Natural killer cell (primary cell): Measurements from ENCODE around the gene GBP2. TPM values are rescaled to one million over a fixed set of nuclear protein-coding genes. Genes with fewer than 3 reads are reported as not detected.

ENCODE experiments used
- ATAC-seq, 3 donors: fragments of 150-1000 bp in 2 of 3; fragments of 200-7000 bp in 1 of 3; cut with Tn5 transposase; 1 replicate in 1 of 3; 2 replicates in 2 of 3; pipeline ENCODE4 v1.10.0; 2021; ENCODE audit warnings: mild to moderate bottlenecking in 2 of 3, moderate library complexity in 2 of 3
- DNase-seq, 2 donors: peaks; one replicate each; pipeline versions ENCODE4 v3.0.0 to v3.0.0-alpha.2; 2013 to 2021; ENCODE audit warnings: mixed read lengths in 1 of 2
- H3K27ac ChIP-seq: one replicate; pipeline ENCODE4 v1.5.1; 2013; ENCODE audit warnings: mild to moderate bottlenecking, low read length
- H3K27me3 ChIP-seq: one replicate; pipeline ENCODE4 v1.6.1; 2013; ENCODE audit warnings: low read length; ENCODE audit not compliant: control insufficient read depth, insufficient read depth
- H3K36me3 ChIP-seq: one replicate; pipeline ENCODE4 v1.6.1; 2013; ENCODE audit warnings: low read length; ENCODE audit not compliant: control insufficient read depth, insufficient read depth
- H3K4me1 ChIP-seq: one replicate; pipeline ENCODE4 v1.6.1; 2013; ENCODE audit warnings: low read length; ENCODE audit not compliant: control insufficient read depth, insufficient read depth
- H3K4me3 ChIP-seq: one replicate; pipeline ENCODE4 v1.5.1; 2013; ENCODE audit warnings: low read length
- H3K9me3 ChIP-seq: one replicate; pipeline ENCODE4 v1.6.1; 2013; ENCODE audit warnings: low read length; ENCODE audit not compliant: control insufficient read depth, insufficient read depth
- H3K27ac Mint-ChIP-seq, 2 donors: one replicate each; pipeline ENCODE4 v1.8.0; 2022; ENCODE audit warnings: mild to moderate bottlenecking in 2 of 2, mixed read lengths in 2 of 2, moderate library complexity in 1 of 2
- H3K27me3 Mint-ChIP-seq, 2 donors: one replicate each; pipeline ENCODE4 v1.8.0; 2022; ENCODE audit warnings: low read depth in 2 of 2, mixed read lengths in 2 of 2
- H3K36me3 Mint-ChIP-seq: one replicate; pipeline ENCODE4 v1.8.0; 2022; ENCODE audit warnings: mixed read lengths
- H3K4me1 Mint-ChIP-seq, 2 donors: one replicate each; pipeline ENCODE4 v1.8.0; 2022; ENCODE audit warnings: mixed read lengths in 2 of 2
- H3K4me3 Mint-ChIP-seq: one replicate; pipeline ENCODE4 v1.8.0; 2022; ENCODE audit warnings: mild to moderate bottlenecking, moderate library complexity, mixed read lengths
- H3K9me3 Mint-ChIP-seq, 2 donors: one replicate each; pipeline ENCODE4 v1.8.0; 2022; ENCODE audit warnings: mixed read lengths in 2 of 2
- WGBS: methylation state at CpG from one replicate; pipeline ENCODE4 v1.1.7; 2013; ENCODE audit warnings: missing lambda C conversion rate; ENCODE audit not compliant: insufficient coverage; 5-methylcytosine and 5-hydroxymethylcytosine counted together
- intact Hi-C: fragments of 100-400 bp; cut with micrococcal nuclease; formaldehyde crosslinking; loops from one replicate; pipeline ENCODE4 v1.14.2; 2022
- total RNA-seq, 4 donors: library from RNA; stranded (reverse); fragments of 120-200 nt in 1 of 4; gene quantifications; one replicate each; pipeline versions ENCODE4 v1.2.3 to v1.2.4, GENCODE V29; 2013 to 2022
- TF ChIP-seq, protein P1 (sequence below): fragments of 200-600 bp; IDR thresholded peaks from one replicate; pipeline ENCODE4 v1.8.0; 2022; ENCODE audit warnings: antibody characterized with exemption

GBP2 gene
- total RNA-seq, 3 donors from 2014 or later (not counting 1 experiment from before 2014, with no cell fraction given), result 117 to 153 (median 144) TPM

DNA sequence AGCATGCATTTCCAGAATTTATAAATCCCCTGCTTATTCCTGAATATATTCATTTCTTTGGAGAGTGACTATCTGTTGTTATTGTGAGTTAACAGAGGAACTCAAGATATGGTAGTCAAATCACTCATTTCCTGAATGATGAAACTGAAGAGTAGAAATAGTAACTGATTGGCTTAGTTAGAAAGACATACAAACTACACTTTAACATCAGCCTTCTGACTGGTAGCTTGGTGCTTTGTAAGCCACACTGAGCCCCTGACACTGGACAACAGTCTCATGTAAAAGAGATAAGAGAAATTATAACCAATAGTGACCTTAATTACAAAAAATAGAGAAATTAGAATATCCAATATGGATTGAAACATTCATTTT, 45.1 kb upstream of the GBP2 start:
- intact Hi-C loops, result no loop called here
- Mint-ChIP-seq H3K36me3 (no peaks in the 10 kb centered on the region), H3K27ac (no peak overlapping the region), H3K27me3 (peaks cover 0 to 7% of the 10 kb centered on the region in 2 donors), H3K4me3 (no peak overlapping the region), H3K4me1 (peaks cover 0 to 5% of the 10 kb centered on the region in 2 donors), H3K9me3 (no peaks in the 10 kb centered on the region)
- ATAC-seq, result no peak
- no peak for DNase-seq
- H3K36me3 ChIP-seq, result no peaks in the 10 kb centered on the region
- no peak overlapping the region for H3K4me3 ChIP-seq
- no peaks in the 10 kb centered on the region for H3K4me1 ChIP-seq
- TF ChIP-seq, protein P1, sequence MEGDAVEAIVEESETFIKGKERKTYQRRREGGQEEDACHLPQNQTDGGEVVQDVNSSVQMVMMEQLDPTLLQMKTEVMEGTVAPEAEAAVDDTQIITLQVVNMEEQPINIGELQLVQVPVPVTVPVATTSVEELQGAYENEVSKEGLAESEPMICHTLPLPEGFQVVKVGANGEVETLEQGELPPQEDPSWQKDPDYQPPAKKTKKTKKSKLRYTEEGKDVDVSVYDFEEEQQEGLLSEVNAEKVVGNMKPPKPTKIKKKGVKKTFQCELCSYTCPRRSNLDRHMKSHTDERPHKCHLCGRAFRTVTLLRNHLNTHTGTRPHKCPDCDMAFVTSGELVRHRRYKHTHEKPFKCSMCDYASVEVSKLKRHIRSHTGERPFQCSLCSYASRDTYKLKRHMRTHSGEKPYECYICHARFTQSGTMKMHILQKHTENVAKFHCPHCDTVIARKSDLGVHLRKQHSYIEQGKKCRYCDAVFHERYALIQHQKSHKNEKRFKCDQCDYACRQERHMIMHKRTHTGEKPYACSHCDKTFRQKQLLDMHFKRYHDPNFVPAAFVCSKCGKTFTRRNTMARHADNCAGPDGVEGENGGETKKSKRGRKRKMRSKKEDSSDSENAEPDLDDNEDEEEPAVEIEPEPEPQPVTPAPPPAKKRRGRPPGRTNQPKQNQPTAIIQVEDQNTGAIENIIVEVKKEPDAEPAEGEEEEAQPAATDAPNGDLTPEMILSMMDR, result no peak
- H3K27me3 ChIP-seq, result no peaks in the 10 kb centered on the region
- no peaks in the 10 kb centered on the region for H3K9me3 ChIP-seq
- no peak overlapping the region for H3K27ac ChIP-seq

GRCh38 chr1:89170170-89171066, 44.5 kb upstream of the GBP2 start:
- no peak for DNase-seq
- H3K27ac ChIP-seq, result no peak overlapping the region
- Mint-ChIP-seq H3K27ac (no peak overlapping the region), H3K4me3 (no peak overlapping the region), H3K27me3 (peaks cover 0 to 7% of the 10 kb centered on the region in 2 donors), H3K36me3 (no peaks in the 10 kb centered on the region), H3K4me1 (peaks cover 0 to 5% of the 10 kb centered on the region in 2 donors), H3K9me3 (no peaks in the 10 kb centered on the region)
- WGBS, result 95% methylated on average over 3 of the region's 4 CpGs
- no peak overlapping the region for H3K4me3 ChIP-seq
- H3K27me3 ChIP-seq, result no peaks in the 10 kb centered on the region
- no peak for ATAC-seq
- intact Hi-C loops, result no loop called here
- no peaks in the 10 kb centered on the region for H3K36me3 ChIP-seq
- H3K9me3 ChIP-seq, result no peaks in the 10 kb centered on the region
- TF ChIP-seq, protein P1, result no peak
- H3K4me1 ChIP-seq, result no peaks in the 10 kb centered on the region

DNA sequence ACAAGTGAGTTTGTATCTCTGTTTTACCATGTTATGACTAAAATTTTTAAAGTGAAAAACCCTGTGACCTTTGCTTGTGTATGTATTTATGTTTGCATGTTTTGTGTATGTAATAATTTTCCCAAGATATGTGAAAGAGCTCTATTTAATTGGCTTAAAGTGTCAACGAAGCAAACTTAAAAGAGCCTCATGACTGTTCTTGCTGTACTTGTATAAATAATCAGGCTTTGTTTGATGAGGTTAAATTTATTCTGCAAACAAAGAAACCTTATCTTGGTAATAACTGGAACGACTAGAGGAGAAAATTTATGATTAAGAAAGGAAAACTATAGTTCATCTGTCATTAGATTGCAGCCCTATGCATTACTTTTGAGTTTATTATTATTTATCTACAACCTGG, 43.3 kb upstream of the GBP2 start:
- Histone ChIP-seq H3K27me3 (no peaks in the 10 kb centered on the region), H3K4me1 (no peaks in the 10 kb centered on the region), H3K27ac (no peak overlapping the region), H3K36me3 (no peaks in the 10 kb centered on the region), H3K9me3 (no peaks in the 10 kb centered on the region), H3K4me3 (no peak overlapping the region)
- Mint-ChIP-seq H3K4me3 (no peak overlapping the region), H3K4me1 (peaks cover 0 to 5% of the 10 kb centered on the region in 2 donors), H3K27me3 (peaks cover 0 to 5% of the 10 kb centered on the region in 2 donors), H3K9me3 (no peaks in the 10 kb centered on the region), H3K27ac (no peak overlapping the region), H3K36me3 (no peaks in the 10 kb centered on the region)
- TF ChIP-seq, protein P1, result no peak
- ATAC-seq (no peak), DNase-seq (no peak)
- no CpG with 5 or more reads among the region's 2 CpGs for WGBS
- intact Hi-C loops, result no loop called here
